ENCODE data around the gene RGR.

GRCh38 chr10:84244651-84245270, at the start of gene RGR:
- TF ChIP-seq CTCF (IDR thresholded peaks at IDR 0.05) (no peak), POLR2A (IDR thresholded peaks at IDR 0.05) (no peak)

All from heart left ventricle (tissue), 13 donors.